T-helper 2 cell treated with Interferon-gamma antibody and Interleukin-4, amounts not matched to agents 100 ng/mL and 5 ng/mL, for 36 hours (primary cell): ENCODE results near the gene PCDHB13. TPM values are rescaled to one million over a fixed set of nuclear protein-coding genes. Genes with fewer than 3 reads are reported as not detected.
"Not testable (repeated sequence)": the region's sequence is repeated elsewhere in the genome, so short reads cannot be mapped to it uniquely, and the experiment has no call there.

Experiments used
- intact Hi-C: fragments of 100-400 bp; cut with micrococcal nuclease; formaldehyde crosslinking; loops from one replicate; pipeline ENCODE4 v1.15.1; 2023
- total RNA-seq: library from RNA; stranded (reverse); gene quantifications from 2 replicates; pipeline ENCODE4 v1.2.3, GENCODE V29; 2022

The PCDHB13 gene
- not detected in 2 replicates for total RNA-seq

GRCh38 chr5:141213656-141214339 lies at the start of gene PCDHB13:
PCDHB13 (plus strand) TSS chr5:141213919; CDS start chr5:141214124, 205 bp downstream.
- intact Hi-C loops = not testable (repeated sequence)

- intact Hi-C loops = no loop called here
These were observed 41.1 kb upstream of the PCDHB13 start, which contains the start of gene PCDHB7 for GRCh38 chr5:141172381-141173204. PCDHB7 (plus strand) TSS chr5:141172644; CDS start chr5:141172836, 192 bp downstream.

- intact Hi-C loops = not testable (repeated sequence)
These were observed 39.2 kb upstream of the PCDHB13 start for GRCh38 chr5:141174291-141175104.

- intact Hi-C loops = no loop called here
These were observed 37.8 kb upstream of the PCDHB13 start for GRCh38 chr5:141175933-141176332.

GRCh38 chr5:141177577-141178191 lies 36.0 kb upstream of the PCDHB13 start, which contains the start of gene PCDHB8:
PCDHB8 (plus strand) TSS chr5:141177790; CDS start chr5:141178035, 245 bp downstream.
- intact Hi-C loops = not testable (repeated sequence)

GRCh38 chr5:141179371-141179770 lies 34.3 kb upstream of the PCDHB13 start:
- intact Hi-C loops = not testable (repeated sequence)

- intact Hi-C loops = not testable (repeated sequence)
These were observed 33.8 kb upstream of the PCDHB13 start for GRCh38 chr5:141179876-141180275.

- intact Hi-C loops = no loop called here
These were observed 33.4 kb upstream of the PCDHB13 start for GRCh38 chr5:141180313-141180712.

GRCh38 chr5:141182248-141182647 lies 31.5 kb upstream of the PCDHB13 start, which contains the start of gene PCDHB16:
PCDHB16 (plus strand) TSS chr5:141182387; CDS start chr5:141182560, 173 bp downstream.
- intact Hi-C loops = no loop called here

- intact Hi-C loops = not testable (repeated sequence)
These were observed 29.4 kb upstream of the PCDHB13 start for GRCh38 chr5:141184117-141184855.

GRCh38 chr5:141186897-141187512 lies 26.7 kb upstream of the PCDHB13 start, which contains the start of gene PCDHB9:
PCDHB9 (plus strand) TSS chr5:141187161; CDS start chr5:141187319, 158 bp downstream.
- intact Hi-C loops = no loop called here

GRCh38 chr5:141188682-141189081 lies 25.0 kb upstream of the PCDHB13 start:
- intact Hi-C loops = not testable (repeated sequence)

- intact Hi-C loops = not testable (repeated sequence)
These were observed 24.6 kb upstream of the PCDHB13 start for GRCh38 chr5:141189131-141189530.

- intact Hi-C loops = no loop called here
These were observed 21.5 kb upstream of the PCDHB13 start, which contains the start of gene PCDHB10 for GRCh38 chr5:141192110-141192725. PCDHB10 (plus strand) TSS chr5:141192353; CDS start chr5:141192553, 200 bp downstream.

- intact Hi-C loops = not testable (repeated sequence)
These were observed 19.4 kb upstream of the PCDHB13 start for GRCh38 chr5:141194332-141194731.

- intact Hi-C loops = no loop called here
These were observed 17.4 kb upstream of the PCDHB13 start for GRCh38 chr5:141196363-141196762.

- intact Hi-C loops = no loop called here
These were observed 14.1 kb upstream of the PCDHB13 start, which contains the start of gene PCDHB11 for GRCh38 chr5:141199359-141200235. PCDHB11 (plus strand) TSS chr5:141199627; CDS start chr5:141199775, 148 bp downstream.

GRCh38 chr5:141201126-141201525 lies 12.6 kb upstream of the PCDHB13 start:
- intact Hi-C loops = not testable (repeated sequence)
